ENCODE data around the gene FUT8. TPM values are rescaled to one million over a fixed set of nuclear protein-coding genes. Genes with fewer than 3 reads are reported as not detected.

FUT8 gene
- total and polyA plus RNA-seq, 2 of the 8 experiments (the other 6 are each of a cell fraction or from before 2014, with no cell fraction given) = 10.5 to 25.1 TPM

GRCh38 chr14:65421201-65421981 lies 8.9 kb downstream of the FUT8 start:
- H4K5ac ChIP-seq (ENCODE audit: insufficient read length, low read depth, low read length) = no peak overlapping the region
- H2BK15ac ChIP-seq (ENCODE audit: low read length) = peak overlapping the region; percentile 13; the same call in 1 of the 2 replicates
- TF ChIP-seq CHD1 (IDR thresholded peaks at IDR 0.05; ENCODE audit: low read depth, low read length) = no peak
- no peak for TF ChIP-seq SIX5 (IDR thresholded peaks at IDR 0.05; ENCODE audit: low read depth, low read length)
- no peak for TF ChIP-seq EZH2 (IDR thresholded peaks at IDR 0.05; ENCODE audit: low read depth, low read length, severe bottlenecking)
- no peak for TF ChIP-seq SUZ12 (IDR thresholded peaks at IDR 0.05; ENCODE audit: low read length)
- ChIA-PET POLR2A (ENCODE audit: partially characterized antibody) (interaction anchor here (1.0 kb wide), 1 partner anchor 8 kb away, joined by 4 read pairs; no protein-coding TSS in a partner anchor), CTCF (ENCODE audit: partially characterized antibody) (no interaction called here)
- H3K9ac ChIP-seq (replicated peaks in 1 of 4; ENCODE audit: extremely low read depth in 1 of 4, low read depth in 3 of 4, low read length in 3 of 4) = no peak overlapping the region
- H3K18ac ChIP-seq (ENCODE audit: extremely low read depth, low read length) = no peak overlapping the region
- H2AFZ ChIP-seq (ENCODE audit: low read length) = no peak overlapping the region
- no peaks in the 10 kb centered on the region for H3K36me3 ChIP-seq (ENCODE audit: control insufficient read depth in 2 of 4, insufficient read depth in 4 of 4, low read length in 3 of 4)
- H3K79me2 ChIP-seq (ENCODE audit: control insufficient read depth in 1 of 2, insufficient read depth in 2 of 2, low read length in 2 of 2) = peaks cover 0 to 35% of the 10 kb centered on the region in 2 experiments; a peak in 2 of 4 replicates
- DNase-seq (ENCODE audit: low read depth in 1 of 2, low spot score in 2 of 2) (no peak), FAIRE-seq (no peak)
- no peak overlapping the region for H3K23ac ChIP-seq (ENCODE audit: insufficient read length)
- H4K20me1 ChIP-seq (replicated peaks in 1 of 2; ENCODE audit: control insufficient read depth in 1 of 2, insufficient read depth in 2 of 2, low read length in 2 of 2) = no peaks in the 10 kb centered on the region
- H3K14ac ChIP-seq (ENCODE audit: insufficient read length) = no peak overlapping the region
- no peak overlapping the region for H3K4ac ChIP-seq (replicated peaks; ENCODE audit: insufficient read length, low read depth, low read length)
- no peak overlapping the region for H2BK12ac ChIP-seq (ENCODE audit: low read depth, low read length)
- H3K27ac ChIP-seq (ENCODE audit: low read depth, low read length) = no peak overlapping the region
- no peaks in the 10 kb centered on the region for H3K79me1 ChIP-seq (ENCODE audit: low read depth, low read length)
- H2BK20ac ChIP-seq (ENCODE audit: low read length) = peak overlapping the region; percentile 66; the same call in 1 of the 2 replicates
- no peak overlapping the region for H3K4me2 ChIP-seq (ENCODE audit: insufficient read depth in 1 of 2, low read depth in 2 of 2, low read length in 2 of 2)
- peaks cover 0 to 3% (median 2%) of the 10 kb centered on the region in 4 experiments; a peak in 3 of 7 replicates for H3K4me1 ChIP-seq (replicated peaks in 1 of 4; ENCODE audit: control insufficient read depth in 3 of 4, insufficient read depth in 4 of 4, low read length in 3 of 4)
- no peaks in the 10 kb centered on the region for H3K9me3 ChIP-seq (ENCODE audit: insufficient read depth in 2 of 2, low read depth in 1 of 2, low read length in 1 of 2)
- no peak overlapping the region for H3K56ac ChIP-seq (replicated peaks; ENCODE audit: insufficient read length, low read depth, low read length)
- 87% methylated on average over 9 of the region's 10 CpGs; no CpG with 5 or more reads in 1 of the 2 experiments for WGBS, 2 experiments (ENCODE audit: extremely low coverage in 1 of 2, insufficient coverage in 1 of 2, insufficient read length in 1 of 2, insufficient replicate concordance in 2 of 2, low coverage in 1 of 2, low lambda C conversion rate in 2 of 2, missing lambda C conversion rate in 1 of 2)
- H3K4me3 ChIP-seq (ENCODE audit: extremely low read depth in 1 of 4, insufficient read depth in 2 of 4, low read depth in 3 of 4, low read length in 4 of 4) = no peak overlapping the region
- H4K91ac ChIP-seq (replicated peaks; ENCODE audit: insufficient read length, low read length) = no peak overlapping the region
- H2BK120ac ChIP-seq (replicated peaks; ENCODE audit: low read depth, low read length) = no peak overlapping the region
- no peaks in the 10 kb centered on the region for H3K27me3 ChIP-seq (replicated peaks in 1 of 4; ENCODE audit: control insufficient read depth in 3 of 4, extremely low read depth in 1 of 4, insufficient read depth in 3 of 4, low read length in 3 of 4)
- no peak overlapping the region for H2AK5ac ChIP-seq (ENCODE audit: low read depth, low read length)
- no peaks in the 10 kb centered on the region for H3K23me2 ChIP-seq (ENCODE audit: low read depth, low read length)
- H4K8ac ChIP-seq (ENCODE audit: extremely low read depth, insufficient read depth, low read length) = no peak overlapping the region
- no peak overlapping the region for H2BK5ac ChIP-seq (ENCODE audit: low read depth, low read length)

Measured in H1 (cell line).